Hematopoietic multipotent progenitor cell treated with erythropoietin and hydrocortisone succinate and interleukin-3 and kit ligand, for 15 days (in vitro differentiated cells): Measurements from ENCODE around the gene UGT2B11.
"Not testable (repeated sequence)": the region's sequence is repeated elsewhere in the genome, so short reads cannot be mapped to it uniquely, and the experiment has no call there.

Experiments used
- DNase-seq: peaks from one replicate; pipeline ENCODE4 v3.0.0-alpha.2; 2015; ENCODE audit warnings: low spot score

UGT2B11 gene

DNA sequence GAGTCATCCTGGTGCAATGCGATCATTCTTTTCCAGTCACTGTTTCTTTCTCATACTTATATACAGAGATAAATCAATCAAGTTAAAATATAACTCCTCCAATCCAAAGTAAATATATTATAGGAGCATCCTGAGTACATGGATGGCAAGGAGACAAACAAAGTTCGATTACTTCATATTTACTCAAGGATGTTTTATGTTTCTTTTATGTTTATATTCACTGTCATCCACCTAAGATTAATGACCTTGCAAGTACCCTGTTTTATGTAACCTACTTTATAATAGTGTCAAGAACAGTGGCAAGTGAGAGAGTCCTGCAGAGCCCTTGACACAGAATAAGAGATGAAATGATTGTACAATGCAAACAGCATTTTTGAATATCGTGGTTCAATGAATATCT, at the start of gene UGT2B11:
Gene UGT2B11 (minus strand): TSS at position 33 of the 400 bp plus-strand sequence. CDS start 26 bp downstream, at position 7.
- DNase-seq = no peak

GRCh38 chr4:69253147-69253772, 38.7 kb upstream of the UGT2B11 start:
- not testable (repeated sequence) for DNase-seq

GRCh38 chr4:69250884-69251283, 36.3 kb upstream of the UGT2B11 start:
- DNase-seq = not testable (repeated sequence)

- DNase-seq = not testable (repeated sequence)
Observed at GRCh38 chr4:69242562-69243240, 28.2 kb upstream of the UGT2B11 start.

GRCh38 chr4:69241746-69242145, 27.2 kb upstream of the UGT2B11 start:
- DNase-seq = not testable (repeated sequence)

DNA sequence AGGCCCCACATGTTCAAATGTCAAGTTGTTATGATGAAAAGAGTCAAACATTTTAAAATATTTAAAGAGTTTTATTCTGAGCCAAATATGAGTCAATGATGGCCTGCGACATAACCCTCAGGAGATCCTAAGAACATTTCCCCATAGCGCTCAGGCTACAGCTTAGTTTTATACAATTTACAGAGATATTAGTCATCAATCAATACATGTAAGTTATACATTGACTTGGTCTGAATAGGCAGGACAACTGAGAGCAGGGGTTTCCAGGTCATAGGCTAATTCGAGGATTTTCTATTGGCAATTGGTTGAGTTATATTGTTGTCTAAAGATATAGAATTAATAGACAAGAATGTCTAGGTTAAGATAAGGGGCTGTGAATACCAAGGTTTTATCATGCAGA, 26.2 kb upstream of the UGT2B11 start:
- DNase-seq = not testable (repeated sequence)

GRCh38 chr4:69239557-69240168, 25.1 kb upstream of the UGT2B11 start:
- DNase-seq = peak; percentile 27

GRCh38 chr4:69239092-69239491, 24.5 kb upstream of the UGT2B11 start:
- DNase-seq = peak; percentile 2

GRCh38 chr4:69224891-69225290, 10.3 kb upstream of the UGT2B11 start:
- DNase-seq = no peak

DNA sequence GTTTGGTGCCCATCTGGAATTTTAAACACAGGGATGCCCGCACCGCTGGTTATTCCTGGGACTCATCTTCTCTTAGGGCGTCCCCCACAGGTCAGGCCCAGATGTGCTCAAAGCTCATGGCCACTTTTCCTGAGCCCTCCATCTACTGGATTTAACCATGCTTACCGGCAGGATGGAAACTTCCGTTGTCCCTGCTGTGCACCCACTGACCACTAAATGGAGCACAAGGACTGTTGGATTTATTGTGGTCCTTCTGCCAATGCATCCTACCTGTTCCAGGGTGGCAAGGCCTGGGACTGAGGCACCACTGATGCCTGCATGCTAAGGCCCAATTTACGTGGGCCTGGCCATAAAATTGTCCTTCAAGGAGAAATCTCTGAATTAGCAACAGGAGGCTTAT, 8.7 kb upstream of the UGT2B11 start:
- not testable (repeated sequence) for DNase-seq

DNA sequence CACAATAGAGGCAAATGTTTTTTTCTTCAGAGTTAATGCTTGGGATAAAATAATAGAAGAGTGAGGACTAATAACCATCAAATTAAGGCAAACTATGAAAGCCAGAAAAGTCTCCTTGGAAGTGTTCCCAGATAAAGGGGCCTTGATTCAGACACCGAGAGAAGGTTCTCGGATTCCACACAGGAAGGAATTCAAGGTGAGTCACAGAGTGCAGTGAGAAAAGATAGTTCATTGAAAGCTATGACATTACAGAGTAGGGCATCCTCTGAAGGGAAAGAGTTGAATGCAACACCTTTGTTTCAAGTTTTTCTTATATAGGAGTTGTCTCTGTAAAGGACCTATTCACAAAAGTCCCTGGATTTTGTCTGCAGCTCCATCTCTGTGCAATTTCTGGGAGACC, 3.9 kb upstream of the UGT2B11 start:
- DNase-seq = not testable (repeated sequence)

DNA sequence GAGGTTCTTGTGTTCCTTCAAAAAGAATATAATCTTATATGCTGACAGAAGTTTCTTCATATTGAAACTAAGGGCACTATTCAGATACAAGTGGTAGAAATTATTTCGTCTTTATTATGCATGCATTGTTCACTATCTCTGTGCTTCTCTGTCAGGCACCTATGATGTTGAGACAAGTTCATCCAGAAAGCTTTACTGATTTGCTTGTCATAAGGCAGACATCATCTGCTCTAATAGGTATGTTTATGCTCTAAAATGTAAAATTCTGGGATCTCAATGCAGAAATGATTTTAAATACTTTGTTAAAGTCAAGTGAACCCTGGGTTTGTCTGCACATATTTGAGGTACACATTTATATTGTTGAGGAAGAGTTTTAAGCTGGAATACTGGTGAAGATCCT, 3.6 kb downstream of the UGT2B11 start:
- no peak for DNase-seq

GRCh38 chr4:69198506-69198905, 16.0 kb downstream of the UGT2B11 start:
- not testable (repeated sequence) for DNase-seq

DNA sequence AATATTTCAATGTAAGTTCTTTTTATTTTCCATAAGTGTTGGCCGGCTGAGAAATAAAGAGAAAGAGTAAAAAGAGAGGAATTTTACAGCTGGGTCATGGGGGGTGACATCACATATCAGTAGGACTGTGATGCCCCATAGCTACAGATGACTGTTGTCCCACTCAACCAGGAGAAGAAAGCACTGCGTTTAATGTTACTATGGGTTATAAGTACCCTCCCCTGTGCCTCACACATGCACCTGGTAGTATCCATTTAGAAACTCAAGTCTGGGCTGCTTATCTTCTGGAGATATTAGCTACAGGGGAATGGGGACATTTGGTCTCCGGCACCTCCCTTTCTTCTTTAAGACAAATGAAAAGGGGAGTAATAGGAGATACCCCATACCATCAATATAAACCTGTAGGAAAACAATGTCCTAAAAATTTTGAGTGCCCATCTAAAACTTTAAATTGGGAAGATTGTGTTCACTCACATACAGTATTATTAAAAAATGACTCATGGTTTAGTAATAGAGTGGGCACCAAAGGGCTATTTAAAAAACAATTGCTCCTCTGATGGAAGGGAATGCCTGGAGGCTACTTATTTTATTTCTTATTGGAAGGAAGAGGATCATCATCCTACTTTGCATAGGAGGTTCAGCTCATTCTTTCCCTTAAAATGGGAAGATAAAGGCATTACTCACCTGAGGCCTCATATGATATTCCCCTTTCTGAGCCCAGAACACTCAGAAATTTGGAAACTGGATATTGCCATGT, 18.2 kb downstream of the UGT2B11 start:
- DNase-seq = no peak

GRCh38 chr4:69194166-69194565, 20.4 kb downstream of the UGT2B11 start:
- no peak for DNase-seq

DNA sequence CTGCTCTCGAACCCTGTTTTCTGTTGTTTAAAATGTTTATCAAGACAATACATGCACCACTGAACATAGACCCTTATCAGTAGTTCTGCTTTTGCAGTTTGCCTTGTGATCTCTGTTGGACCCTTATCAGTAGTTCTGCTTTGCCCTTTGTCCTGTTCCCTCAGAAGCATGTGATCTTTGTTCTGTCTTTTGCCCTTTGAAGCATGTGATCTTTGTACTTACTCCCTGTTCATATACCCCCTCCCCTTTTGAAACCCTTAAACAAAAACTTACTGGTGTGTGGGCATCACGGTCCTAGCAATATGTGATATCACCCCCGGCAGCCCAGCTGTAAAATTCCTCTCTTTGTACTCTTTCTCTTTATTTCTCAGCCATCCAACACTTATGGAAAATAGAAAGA, 22.6 kb downstream of the UGT2B11 start:
- DNase-seq = not testable (repeated sequence)

DNA sequence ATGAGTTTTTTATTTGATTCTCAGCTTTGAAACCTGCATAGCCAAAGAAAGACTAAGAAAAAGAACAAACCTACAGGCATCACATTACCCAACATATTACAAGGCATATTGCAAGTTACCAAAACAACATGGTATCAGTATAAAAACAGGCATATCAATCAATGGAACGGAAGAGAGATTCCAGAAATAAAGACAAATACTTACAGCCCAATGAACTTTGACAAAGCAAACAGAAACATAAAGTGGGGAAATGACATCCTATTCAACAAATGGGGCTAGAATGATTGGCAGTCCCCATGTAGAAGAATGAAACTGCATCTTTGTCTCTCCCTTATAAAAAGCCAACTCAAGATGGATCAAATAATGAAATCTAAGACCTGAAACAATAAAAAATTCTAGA, 23.9 kb downstream of the UGT2B11 start:
- DNase-seq = not testable (repeated sequence)

GRCh38 chr4:69181519-69182169, 32.9 kb downstream of the UGT2B11 start:
- DNase-seq = not testable (repeated sequence)

GRCh38 chr4:69179817-69180216, 34.7 kb downstream of the UGT2B11 start:
- DNase-seq = not testable (repeated sequence)

DNA sequence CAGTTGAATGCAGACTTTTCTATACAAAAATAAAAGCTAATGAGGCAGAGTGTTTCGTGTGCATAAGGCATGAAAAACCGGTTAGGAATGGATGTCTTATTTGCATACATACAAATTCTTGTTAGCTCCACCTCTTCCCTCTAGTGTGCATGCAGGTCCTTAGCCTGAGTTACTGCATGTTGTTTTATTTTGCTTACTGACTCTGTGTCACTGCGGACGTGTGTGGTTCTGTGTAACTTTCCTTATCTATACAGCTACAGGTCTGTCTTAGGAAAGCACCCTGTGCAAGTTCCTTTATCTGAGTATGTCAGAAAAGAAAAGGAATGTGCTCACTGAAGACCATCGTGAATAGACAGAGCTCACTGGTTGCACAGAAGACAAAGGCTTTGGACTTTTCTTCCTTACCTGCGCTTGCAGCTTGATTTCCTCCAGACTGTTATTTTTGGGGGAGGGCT, 35.8 kb downstream of the UGT2B11 start:
- peak; percentile 54 for DNase-seq

DNA sequence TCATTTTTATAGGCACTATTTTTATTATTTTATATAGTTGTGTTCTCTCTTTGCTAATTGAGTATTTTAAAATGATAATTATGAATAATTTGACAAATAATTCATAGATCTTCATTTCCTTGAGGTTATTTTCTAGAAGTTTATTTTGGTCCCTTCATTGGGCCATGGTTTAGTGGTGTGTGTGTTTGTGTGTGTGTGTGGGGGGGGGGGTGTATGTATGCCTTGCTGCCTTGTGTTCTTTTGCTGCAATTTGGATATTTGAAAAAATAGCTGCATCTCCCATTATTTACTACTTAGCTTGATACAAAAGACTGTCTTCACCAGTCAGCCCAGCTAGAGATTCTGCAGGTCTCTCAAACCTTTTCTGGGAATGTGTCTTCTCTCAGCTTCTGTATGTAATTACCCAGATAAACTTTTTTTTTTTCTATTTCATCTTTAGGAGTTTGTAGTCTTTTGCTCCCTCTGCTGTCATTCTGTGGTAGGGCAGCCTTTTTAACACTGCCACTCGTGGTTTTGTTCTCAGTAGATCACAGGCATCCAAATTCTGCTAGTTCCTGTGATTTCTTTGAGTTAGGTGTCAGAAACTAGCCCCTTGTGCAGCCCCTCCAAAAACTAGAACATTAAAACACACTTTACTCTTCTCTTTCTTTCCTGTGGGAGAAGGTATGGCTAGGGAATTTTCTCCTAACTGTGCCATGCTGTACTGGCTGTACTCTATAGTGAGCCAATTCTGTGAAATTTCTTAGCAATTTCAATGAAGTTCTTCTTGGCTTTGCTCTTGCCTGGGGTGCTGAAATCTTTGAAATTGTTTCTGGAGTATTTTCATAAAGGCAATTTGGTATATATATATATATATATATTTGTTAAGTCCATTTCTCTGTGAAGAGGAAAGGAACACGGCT, 44.1 kb downstream of the UGT2B11 start:
- peak; percentile 30 for DNase-seq
